Hepatocyte (in vitro differentiated cells): ENCODE results near the gene MPHOSPH6. TPM values are rescaled to one million over a fixed set of nuclear protein-coding genes. Genes with fewer than 3 reads are reported as not detected.

ENCODE experiments used
- DNase-seq: peaks from one replicate; pipeline ENCODE4 v3.0.0-alpha.2; 2016; ENCODE audit warnings: low spot score
- H2AFZ ChIP-seq: fragments of 200-600 bp; sonication (generic); 2 replicates; pipeline ENCODE4 v1.6.0; 2016; ENCODE audit warnings: antibody characterized with exemption, mild to moderate bottlenecking
- H3K27ac ChIP-seq: fragments of 200-600 bp; sonication (generic); 2 replicates; pipeline ENCODE4 v1.5.1; 2016; ENCODE audit warnings: mild to moderate bottlenecking
- H3K27me3 ChIP-seq: fragments of 200-600 bp; sonication (generic); 2 replicates; pipeline ENCODE4 v1.6.1; 2016
- H3K36me3 ChIP-seq: fragments of 200-600 bp; sonication (generic); replicated peaks from 2 replicates; pipeline ENCODE4 v1.5.1; 2016; ENCODE audit warnings: low read depth; ENCODE audit not compliant: insufficient read depth
- H3K4me1 ChIP-seq: fragments of 200-600 bp; sonication (generic); 2 replicates; pipeline ENCODE4 v1.5.1; 2016; ENCODE audit warnings: mild to moderate bottlenecking, moderate library complexity; ENCODE audit not compliant: insufficient read depth
- H3K4me2 ChIP-seq: fragments of 200-600 bp; sonication (generic); 2 replicates; pipeline ENCODE4 v1.6.0; 2016
- H3K4me3 ChIP-seq: fragments of 200-600 bp; sonication (generic); 2 replicates; pipeline ENCODE4 v1.5.1; 2016; ENCODE audit warnings: mild to moderate bottlenecking
- H3K79me2 ChIP-seq: fragments of 200-600 bp; sonication (generic); 2 replicates; pipeline ENCODE4 v1.6.0; 2017; ENCODE audit warnings: mild to moderate bottlenecking
- H3K9me2 ChIP-seq: fragments of 200-600 bp; sonication (generic); replicated peaks from 2 replicates; pipeline ENCODE4 v1.6.0; 2017; ENCODE audit warnings: mild to moderate bottlenecking; ENCODE audit not compliant: insufficient read depth
- H3K9me3 ChIP-seq: fragments of 200-600 bp; sonication (generic); 2 replicates; pipeline ENCODE4 v1.5.1; 2016; ENCODE audit warnings: low read depth, mild to moderate bottlenecking
- H4K20me1 ChIP-seq: fragments of 200-600 bp; sonication (generic); 2 replicates; pipeline ENCODE4 v1.6.0; 2016; ENCODE audit warnings: mild to moderate bottlenecking; ENCODE audit not compliant: insufficient read depth, poor library complexity, severe bottlenecking
- EZH2 ChIP-seq: fragments of 200-600 bp; sonication (generic); IDR thresholded peaks from 2 replicates; pipeline ENCODE4 v1.6.1; 2016; ENCODE audit warnings: antibody characterized with exemption, mild to moderate bottlenecking, borderline replicate concordance
- EZH2phosphoT487 ChIP-seq: fragments of 200-600 bp; sonication (generic); IDR thresholded peaks from one replicate; pipeline ENCODE4 v1.6.1; 2018; ENCODE audit warnings: antibody characterized with exemption, mild to moderate bottlenecking, low read depth, moderate library complexity; ENCODE audit not compliant: unreplicated experiment, severe bottlenecking
- WGBS: methylation state at CpG from one replicate; pipeline ENCODE4 v1.1.6; 2016; ENCODE audit warnings: low lambda C conversion rate; ENCODE audit errors: missing lambda C conversion rate; 5-methylcytosine and 5-hydroxymethylcytosine counted together
- polyA plus RNA-seq: library from polyadenylated mRNA; unstranded; fragments of >200 nt; fragmentation: Nextera tagmentation; extraction: Ambion mirVana; gene quantifications from 2 replicates; pipeline ENCODE4 v1.2.1, GENCODE V29; 2016
- total RNA-seq: library from RNA; depleted of rRNA; stranded (reverse); fragments of >200 nt; gene quantifications from 2 replicates; pipeline ENCODE4 v1.2.3, GENCODE V29; 2014
- TF ChIP-seq, protein P1 (sequence below): fragments of 200-600 bp; sonication (generic); IDR thresholded peaks from 2 replicates; pipeline ENCODE4 v1.5.1; 2016; ENCODE audit warnings: antibody characterized with exemption, mild to moderate bottlenecking; ENCODE audit not compliant: poor library complexity

MPHOSPH6 gene
- total and polyA plus RNA-seq, 2 experiments from 2014 or later: 38.4 to 47.0 TPM

DNA sequence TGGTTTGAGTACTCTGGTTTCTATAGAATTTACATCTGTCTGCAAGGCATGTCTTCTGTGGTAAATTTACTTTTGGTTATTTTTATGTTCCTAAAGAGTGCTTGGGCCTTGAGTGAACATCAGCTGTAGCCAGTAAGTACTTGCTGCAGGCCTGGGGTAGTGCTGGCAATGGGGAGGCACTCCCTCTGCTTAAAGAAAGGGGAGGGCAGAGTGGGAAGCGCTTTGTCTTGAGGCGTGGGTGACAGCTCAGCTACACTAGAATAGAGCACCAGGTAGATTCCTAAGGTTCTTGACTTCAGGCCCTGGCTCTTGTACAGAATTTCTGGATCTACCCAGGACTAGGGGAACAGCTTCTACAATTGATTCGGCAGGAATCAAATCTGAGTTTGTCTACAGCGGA lies 50.6 kb downstream of the MPHOSPH6 start:
- no peak overlapping the region for H3K4me2 ChIP-seq
- WGBS: 80% methylated on average over 4 of the region's 4 CpGs
- no peaks in the 10 kb centered on the region for H3K27me3 ChIP-seq
- no peaks in the 10 kb centered on the region for H4K20me1 ChIP-seq
- no peak overlapping the region for H3K4me3 ChIP-seq
- no peak for DNase-seq
- no peak overlapping the region for H2AFZ ChIP-seq
- no peak overlapping the region for H3K27ac ChIP-seq
- H3K36me3 ChIP-seq: no peaks in the 10 kb centered on the region
- H3K4me1 ChIP-seq: no peaks in the 10 kb centered on the region
- no peaks in the 10 kb centered on the region for H3K9me3 ChIP-seq
- TF ChIP-seq EZH2 (no peak), EZH2phosphoT487 (no peak)
- TF ChIP-seq, protein P1, sequence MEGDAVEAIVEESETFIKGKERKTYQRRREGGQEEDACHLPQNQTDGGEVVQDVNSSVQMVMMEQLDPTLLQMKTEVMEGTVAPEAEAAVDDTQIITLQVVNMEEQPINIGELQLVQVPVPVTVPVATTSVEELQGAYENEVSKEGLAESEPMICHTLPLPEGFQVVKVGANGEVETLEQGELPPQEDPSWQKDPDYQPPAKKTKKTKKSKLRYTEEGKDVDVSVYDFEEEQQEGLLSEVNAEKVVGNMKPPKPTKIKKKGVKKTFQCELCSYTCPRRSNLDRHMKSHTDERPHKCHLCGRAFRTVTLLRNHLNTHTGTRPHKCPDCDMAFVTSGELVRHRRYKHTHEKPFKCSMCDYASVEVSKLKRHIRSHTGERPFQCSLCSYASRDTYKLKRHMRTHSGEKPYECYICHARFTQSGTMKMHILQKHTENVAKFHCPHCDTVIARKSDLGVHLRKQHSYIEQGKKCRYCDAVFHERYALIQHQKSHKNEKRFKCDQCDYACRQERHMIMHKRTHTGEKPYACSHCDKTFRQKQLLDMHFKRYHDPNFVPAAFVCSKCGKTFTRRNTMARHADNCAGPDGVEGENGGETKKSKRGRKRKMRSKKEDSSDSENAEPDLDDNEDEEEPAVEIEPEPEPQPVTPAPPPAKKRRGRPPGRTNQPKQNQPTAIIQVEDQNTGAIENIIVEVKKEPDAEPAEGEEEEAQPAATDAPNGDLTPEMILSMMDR: no peak
- H3K79me2 ChIP-seq: no peaks in the 10 kb centered on the region
- no peaks in the 10 kb centered on the region for H3K9me2 ChIP-seq

GRCh38 chr16:82118749-82119148 lies 51.3 kb downstream of the MPHOSPH6 start:
- no peaks in the 10 kb centered on the region for H4K20me1 ChIP-seq
- H3K9me2 ChIP-seq: no peaks in the 10 kb centered on the region
- no peaks in the 10 kb centered on the region for H3K4me1 ChIP-seq
- DNase-seq: no peak
- no peaks in the 10 kb centered on the region for H3K36me3 ChIP-seq
- no peaks in the 10 kb centered on the region for H3K27me3 ChIP-seq
- 98% methylated on average over 2 of the region's 2 CpGs for WGBS
- H3K79me2 ChIP-seq: no peaks in the 10 kb centered on the region
- TF ChIP-seq EZH2phosphoT487: no peak
- TF ChIP-seq EZH2: no peak
- TF ChIP-seq, protein P1: no peak
- no peak overlapping the region for H3K27ac ChIP-seq
- no peak overlapping the region for H3K4me3 ChIP-seq
- no peak overlapping the region for H2AFZ ChIP-seq
- no peak overlapping the region for H3K4me2 ChIP-seq
- no peaks in the 10 kb centered on the region for H3K9me3 ChIP-seq

DNA sequence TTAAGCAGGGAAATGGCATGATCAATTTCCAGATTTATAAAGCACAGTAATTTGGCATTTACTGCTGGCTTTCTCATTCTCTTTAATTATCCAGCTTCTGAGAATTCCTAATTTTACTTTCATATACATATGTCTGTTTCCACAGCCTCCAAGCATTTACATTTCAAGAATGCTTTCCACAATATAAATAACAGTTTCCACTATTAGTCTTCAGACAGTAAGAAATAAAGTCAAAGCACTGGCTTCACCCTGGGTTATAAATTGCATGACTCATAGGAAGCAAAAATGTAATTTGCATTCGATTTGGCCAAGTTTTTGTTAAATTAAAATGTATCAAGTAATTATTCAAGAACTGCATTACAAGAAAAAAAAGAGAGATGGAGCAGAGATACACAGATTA lies 53.5 kb downstream of the MPHOSPH6 start:
- Histone ChIP-seq H3K79me2 (no peaks in the 10 kb centered on the region), H3K27me3 (no peaks in the 10 kb centered on the region), H3K27ac (no peak overlapping the region), H3K9me2 (no peaks in the 10 kb centered on the region), H2AFZ (no peak overlapping the region), H3K4me2 (no peak overlapping the region), H3K36me3 (no peaks in the 10 kb centered on the region), H3K9me3 (no peaks in the 10 kb centered on the region), H3K4me1 (no peaks in the 10 kb centered on the region), H3K4me3 (no peak overlapping the region), H4K20me1 (no peaks in the 10 kb centered on the region)
- TF ChIP-seq EZH2phosphoT487: no peak
- no peak for TF ChIP-seq EZH2
- TF ChIP-seq, protein P1: no peak
- WGBS: 81% methylated on average over 1 of the region's 1 CpG
- DNase-seq: no peak

GRCh38 chr16:82113741-82114140 lies 56.3 kb downstream of the MPHOSPH6 start:
- Histone ChIP-seq H3K4me2 (no peak overlapping the region), H4K20me1 (no peaks in the 10 kb centered on the region)

More at GRCh38 chr16:82113741-82114140, 56.3 kb downstream of the MPHOSPH6 start:
- Histone ChIP-seq H3K27me3 (no peaks in the 10 kb centered on the region), H3K4me3 (no peak overlapping the region), H2AFZ (no peak overlapping the region), H3K27ac (no peak overlapping the region), H3K9me3 (no peaks in the 10 kb centered on the region), H3K4me1 (no peaks in the 10 kb centered on the region), H3K79me2 (no peaks in the 10 kb centered on the region), H3K36me3 (no peaks in the 10 kb centered on the region), H3K9me2 (no peaks in the 10 kb centered on the region)
- 58% methylated on average over 3 of the region's 3 CpGs for WGBS
- no peak for DNase-seq
- no peak for TF ChIP-seq EZH2phosphoT487
- no peak for TF ChIP-seq EZH2
- TF ChIP-seq, protein P1: no peak
